Gastrocnemius medialis (tissue), 4 donors: ENCODE measurements around the gene CCDC178. TPM values are rescaled to one million over a fixed set of nuclear protein-coding genes. Genes with fewer than 3 reads are reported as not detected.
"Not testable (repeated sequence)": the region's sequence is repeated elsewhere in the genome, so short reads cannot be mapped to it uniquely, and the experiment has no call there.

Source experiments
- ATAC-seq, 2 donors: fragments of 150-250 bp; one replicate each; pipeline ENCODE4 v1.9.1; 2016
- DNase-seq, 2 donors: peaks; one replicate each; pipeline ENCODE4 v3.0.0-alpha.2; 2019
- H3K27ac ChIP-seq, 4 donors: fragments of 200-600 bp; sonication (generic); 1 replicate in 1 of 4; 2 replicates in 3 of 4; pipeline ENCODE4 v1.5.1; 2016 to 2018; ENCODE audit warnings: mild to moderate bottlenecking in 2 of 4, moderate library complexity in 1 of 4
- H3K27me3 ChIP-seq, 3 donors: fragments of 200-600 bp; sonication (generic) in 2 of 3; 1 replicate in 1 of 3; 2 replicates in 2 of 3; pipeline versions ENCODE4 v1.5.1 to v1.6.0; 2016 to 2019; ENCODE audit warnings: mild to moderate bottlenecking in 1 of 3, moderate library complexity in 1 of 3
- H3K36me3 ChIP-seq, 2 donors: fragments of 200-600 bp; sonication (generic) in 1 of 2; one replicate each; pipeline ENCODE4 v1.5.1; 2017 to 2018
- H3K4me1 ChIP-seq, 2 donors: fragments of 200-600 bp; sonication (generic) in 1 of 2; one replicate each; pipeline ENCODE4 v1.5.1; 2016 to 2017; ENCODE audit warnings: mild to moderate bottlenecking in 2 of 2
- H3K4me3 ChIP-seq, 4 donors: fragments of 200-600 bp; sonication (generic) in 3 of 4; 1 replicate in 1 of 4; 2 replicates in 3 of 4; pipeline ENCODE4 v1.5.1; 2016 to 2019; ENCODE audit warnings: mild to moderate bottlenecking in 2 of 4
- H3K9me3 ChIP-seq, 3 donors: fragments of 200-600 bp; sonication (generic) in 2 of 3; 1 replicate in 1 of 3; 2 replicates in 2 of 3; pipeline ENCODE4 v1.5.1; 2016 to 2019
- CTCF ChIP-seq, 5 experiments: fragments of 450-650 bp in 3 of 5; fragments of 200-600 bp in 2 of 5; sonication (generic) in 2 of 5; IDR thresholded peaks in 4 of 5; conservative IDR thresholded peaks in 1 of 5; 1 replicate in 4 of 5; 2 replicates in 1 of 5; pipeline ENCODE4 v1.5.1; 2016 to 2019; ENCODE audit warnings: antibody characterized with exemption in 5 of 5, mild to moderate bottlenecking in 3 of 5, moderate library complexity in 3 of 5
- POLR2A ChIP-seq, 2 donors: fragments of 450-650 bp; IDR thresholded peaks; one replicate each; pipeline ENCODE4 v1.6.1; 2017; ENCODE audit warnings: antibody characterized with exemption in 2 of 2, mild to moderate bottlenecking in 2 of 2, moderate library complexity in 2 of 2
- in situ Hi-C, 4 donors: fragments of 200-750 bp; cut with MboI; loops; one replicate each; pipeline versions ENCODE4 v1.15.0 to v1.8.0; 2017; ENCODE audit warnings: low sequenced_read_pairs in 4 of 4
- intact Hi-C: fragments of 100-400 bp; cut with DNase I; formaldehyde crosslinking; loops from one replicate; pipeline ENCODE4 v1.15.1; 2023; ENCODE audit warnings: low total_unique reads
- total RNA-seq, 4 donors: library from RNA; depleted of rRNA; stranded (reverse); fragments of >200 nt; gene quantifications; one replicate each; pipeline versions ENCODE4 v1.1.0 to v1.2.3, GENCODE V29; 2016

Gene CCDC178
- total RNA-seq, 4 donors from 2014 or later = 0.35 TPM; not detected in 3

DNA sequence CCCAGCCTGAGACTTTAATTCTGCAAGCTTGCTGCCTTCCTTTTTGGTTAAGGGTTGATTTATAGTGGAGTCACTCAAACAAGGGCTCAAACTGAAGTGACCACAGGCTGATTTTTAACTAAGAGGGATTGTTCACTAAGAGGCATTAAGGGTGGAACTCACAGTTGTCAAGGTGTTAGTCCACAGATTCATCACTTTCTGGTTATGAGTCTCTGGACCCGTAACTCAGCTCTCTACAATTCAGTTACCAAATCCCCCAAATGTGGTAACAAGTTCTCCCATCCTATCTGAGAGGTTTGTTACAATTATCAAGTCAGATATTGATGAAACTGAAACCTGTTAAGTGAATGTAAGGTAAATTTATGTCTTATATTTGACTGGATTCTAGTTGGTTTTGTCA, 481.8 kb downstream of the CCDC178 start:
- in situ Hi-C loops = loop anchor here in 1 of 4 donors (25.0 kb wide), 1 partner anchor 104 kb away; no protein-coding TSS in a partner anchor
- intact Hi-C loops = no loop called here
- DNase-seq (no peak), ATAC-seq (no peak)
- no peak overlapping the region for H3K4me3 ChIP-seq
- H3K27ac ChIP-seq = no peak overlapping the region
- H3K9me3 ChIP-seq = no peaks in the 10 kb centered on the region
- no peaks in the 10 kb centered on the region for H3K4me1 ChIP-seq
- no peaks in the 10 kb centered on the region for H3K36me3 ChIP-seq
- TF ChIP-seq POLR2A (IDR thresholded peaks at IDR 0.05) (no peak), CTCF (IDR thresholded peaks at IDR 0.05 in 4 of 5, conservative IDR thresholded peaks at IDR 0.05 in 1 of 5) (no peak)
- H3K27me3 ChIP-seq = no peaks in the 10 kb centered on the region

- no peaks in the 10 kb centered on the region for H3K36me3 ChIP-seq
- H3K4me3 ChIP-seq = no peak overlapping the region
- H3K9me3 ChIP-seq = no peaks in the 10 kb centered on the region
- ATAC-seq = no peak
- in situ Hi-C loops (loop anchor here in 1 of 4 donors (25.0 kb wide), 1 partner anchor 106 kb away; no protein-coding TSS in a partner anchor), intact Hi-C loops (no loop called here)
- no peak for DNase-seq
- no peak for TF ChIP-seq CTCF (IDR thresholded peaks at IDR 0.05 in 4 of 5, conservative IDR thresholded peaks at IDR 0.05 in 1 of 5)
- no peak for TF ChIP-seq POLR2A (IDR thresholded peaks at IDR 0.05)
- H3K4me1 ChIP-seq = no peaks in the 10 kb centered on the region
- H3K27ac ChIP-seq = no peak overlapping the region
- H3K27me3 ChIP-seq = no peaks in the 10 kb centered on the region
These were observed 483.8 kb downstream of the CCDC178 start for GRCh38 chr18:32956591-32957315.

- H3K4me3 ChIP-seq, ATAC-seq, intact Hi-C loops, H3K4me1 ChIP-seq, H3K9me3 ChIP-seq, DNase-seq, H3K27me3 ChIP-seq, H3K36me3 ChIP-seq, H3K27ac ChIP-seq: not testable (repeated sequence)
- in situ Hi-C loops = loop anchor here in 1 of 4 donors (25.0 kb wide), 1 partner anchor 110 kb away; no protein-coding TSS in a partner anchor
These were observed 488.2 kb downstream of the CCDC178 start for GRCh38 chr18:32952318-32952717.

GRCh38 chr18:32937597-32937996, 502.9 kb downstream of the CCDC178 start:
- DNase-seq (no peak), ATAC-seq (no peak)
- Histone ChIP-seq H3K9me3 (no peaks in the 10 kb centered on the region), H3K27me3 (no peaks in the 10 kb centered on the region), H3K36me3 (no peaks in the 10 kb centered on the region), H3K4me3 (no peak overlapping the region), H3K27ac (no peak overlapping the region), H3K4me1 (no peaks in the 10 kb centered on the region)
- intact Hi-C loops = no loop called here
- in situ Hi-C loops = loop anchor here in 1 of 4 donors (25.0 kb wide), 1 partner anchor 100 kb away; no protein-coding TSS in a partner anchor
- TF ChIP-seq CTCF (IDR thresholded peaks at IDR 0.05 in 4 of 5, conservative IDR thresholded peaks at IDR 0.05 in 1 of 5) (no peak), POLR2A (IDR thresholded peaks at IDR 0.05) (no peak)

GRCh38 chr18:32937066-32937465, 503.5 kb downstream of the CCDC178 start:
- TF ChIP-seq POLR2A (IDR thresholded peaks at IDR 0.05) = no peak
- no peak for TF ChIP-seq CTCF (IDR thresholded peaks at IDR 0.05 in 4 of 5, conservative IDR thresholded peaks at IDR 0.05 in 1 of 5)
- DNase-seq (no peak), ATAC-seq (no peak)
- Histone ChIP-seq H3K27me3 (no peaks in the 10 kb centered on the region), H3K4me1 (no peaks in the 10 kb centered on the region), H3K27ac (no peak overlapping the region), H3K36me3 (no peaks in the 10 kb centered on the region), H3K9me3 (no peaks in the 10 kb centered on the region), H3K4me3 (no peak overlapping the region)
- intact Hi-C loops (no loop called here), in situ Hi-C loops (loop anchor here in 1 of 4 donors (25.0 kb wide), 1 partner anchor 100 kb away; no protein-coding TSS in a partner anchor)
